OCI-LY7 (cell line): ENCODE data around the gene METAP2. TPM values are rescaled to one million over a fixed set of nuclear protein-coding genes. Genes with fewer than 3 reads are reported as not detected.
"Not testable (repeated sequence)": the region's sequence is repeated elsewhere in the genome, so short reads cannot be mapped to it uniquely, and the experiment has no call there.

Experiments
- BruUV-seq: library from RNA; stranded (reverse); fragments of 400-500 nt; replicated peaks from 2 replicates; lab custom pipeline; 2021; lab: Mats Ljungman, UMichigan
- CTCF ChIA-PET: fragments of 300-600 bp; sonication (Branson Sonifier 250); formaldehyde crosslinking; loops from one replicate; lab custom pipeline; 2022; ENCODE audit warnings: antibody characterized with exemption; ENCODE audit not compliant: unreplicated experiment; lab: Charles Lee
- POLR2A ChIA-PET: fragments of 300-600 bp; sonication (Branson Sonifier 250); formaldehyde crosslinking; loops from one replicate; lab custom pipeline; 2022; ENCODE audit warnings: antibody characterized with exemption; lab: Charles Lee
- DNase-seq: peaks from one replicate; pipeline ENCODE4 v3.0.0-alpha.2; 2015; ENCODE audit warnings: low spot score
- H2AFZ ChIP-seq: fragments of 200-600 bp; sonication (generic), shearing (Covaris generic); 2 replicates; pipeline ENCODE4 v1.6.1; 2014; ENCODE audit warnings: mild to moderate bottlenecking, antibody characterized with exemption, low read length, moderate library complexity
- H3K27ac ChIP-seq: fragments of 200-600 bp; sonication (generic); 2 replicates; pipeline ENCODE4 v1.5.1; 2014; ENCODE audit warnings: mixed run types, low read depth, mild to moderate bottlenecking, moderate library complexity, low read length, inconsistent platforms; ENCODE audit not compliant: poor library complexity, severe bottlenecking
- H3K36me3 ChIP-seq: fragments of 200-600 bp; sonication (generic); 2 replicates; pipeline ENCODE4 v1.6.1; 2014; ENCODE audit warnings: mild to moderate bottlenecking, antibody characterized with exemption, low read length, moderate library complexity, mixed read lengths; ENCODE audit not compliant: insufficient read depth
- H3K4me1 ChIP-seq: fragments of 200-600 bp; sonication (generic); 2 replicates; pipeline ENCODE4 v1.5.1; 2014; ENCODE audit warnings: mild to moderate bottlenecking, low read length; ENCODE audit not compliant: insufficient read depth, poor library complexity, severe bottlenecking
- H3K4me2 ChIP-seq: fragments of 200-600 bp; sonication (generic); 2 replicates; pipeline ENCODE4 v1.6.1; 2014; ENCODE audit warnings: mild to moderate bottlenecking, low read length
- H3K4me3 ChIP-seq: fragments of 200-600 bp; sonication (generic); 2 replicates; pipeline ENCODE4 v1.5.1; 2014; ENCODE audit warnings: mild to moderate bottlenecking, low read depth, low read length; ENCODE audit not compliant: poor library complexity, severe bottlenecking
- H3K79me2 ChIP-seq: fragments of 200-600 bp; sonication (generic); 2 replicates; pipeline ENCODE4 v1.6.1; 2016; ENCODE audit warnings: low read depth, mild to moderate bottlenecking, low read length, moderate library complexity, mixed read lengths; ENCODE audit not compliant: insufficient read depth
- H3K9me2 ChIP-seq: fragments of 200-600 bp; sonication (generic); 2 replicates; pipeline ENCODE4 v1.6.1; 2016; ENCODE audit warnings: mild to moderate bottlenecking, low read length, mixed read lengths; ENCODE audit not compliant: insufficient read depth
- H3K9me3 ChIP-seq: fragments of 200-600 bp; sonication (generic); 2 replicates; pipeline ENCODE4 v1.6.1; 2014; ENCODE audit warnings: mild to moderate bottlenecking, mixed run types, low read length, mixed read lengths
- H4K20me1 ChIP-seq: fragments of 200-600 bp; sonication (generic); 2 replicates; pipeline ENCODE4 v1.6.1; 2014; ENCODE audit warnings: mild to moderate bottlenecking, antibody characterized with exemption, low read length, moderate library complexity, mixed read lengths; ENCODE audit not compliant: insufficient read depth
- CTCF ChIP-seq: fragments of 200-600 bp; sonication (generic); conservative IDR thresholded peaks from 2 replicates; pipeline ENCODE4 v1.5.1; 2014; ENCODE audit warnings: mild to moderate bottlenecking, antibody characterized with exemption, low read length, moderate library complexity, mixed read lengths
- EZH2phosphoT487 ChIP-seq: fragments of 200-600 bp; sonication (generic); IDR thresholded peaks from 2 replicates; pipeline ENCODE4 v1.6.1; 2018; ENCODE audit warnings: low read depth, borderline replicate concordance, mild to moderate bottlenecking, mixed run types, antibody characterized with exemption, low read length, moderate library complexity, mixed read lengths
- intact Hi-C: fragments of 100-400 bp; cut with micrococcal nuclease; formaldehyde crosslinking; loops from one replicate; pipeline ENCODE4 v1.10.0; 2022; ENCODE audit not compliant: unreplicated experiment
- total RNA-seq, 2 experiments: library from RNA; depleted of rRNA in 1 of 2; stranded (reverse); fragments of >200 nt in 1 of 2; shearing (Covaris generic) in 1 of 2; gene quantifications; 2 replicates each; pipeline ENCODE4 v1.2.3, GENCODE V29; 2014 to 2022

METAP2 gene
- total RNA-seq, 2 experiments from 2014 or later = 90.3 to 177 TPM

GRCh38 chr12:95454780-95455215 is 19.2 kb upstream of the METAP2 start:
- CTCF ChIA-PET, H3K4me2 ChIP-seq: not testable (repeated sequence)

GRCh38 chr12:95457605-95458004 is 16.3 kb upstream of the METAP2 start:
- H4K20me1 ChIP-seq, H3K4me3 ChIP-seq, H3K79me2 ChIP-seq, H3K4me2 ChIP-seq, intact Hi-C loops, H2AFZ ChIP-seq, CTCF ChIA-PET, H3K36me3 ChIP-seq, H3K27ac ChIP-seq, BruUV-seq, H3K9me2 ChIP-seq, H3K4me1 ChIP-seq: not testable (repeated sequence)
- POLR2A ChIA-PET = interaction anchor here (1.4 to 7.0 kb wide), 2 partner anchors 14 to 15 kb away, joined by 3 to 35 read pairs; partner anchors contain the start of gene METAP2
- peak; percentile 59 for DNase-seq
- peaks cover 24% of the 10 kb centered on the region for H3K9me3 ChIP-seq

More at GRCh38 chr12:95454780-95455215, 19.2 kb upstream of the METAP2 start:
- H3K4me1 ChIP-seq, H3K4me3 ChIP-seq, H3K9me2 ChIP-seq, BruUV-seq, H3K79me2 ChIP-seq, H3K36me3 ChIP-seq, H3K27ac ChIP-seq, H2AFZ ChIP-seq, DNase-seq, H4K20me1 ChIP-seq, intact Hi-C loops: not testable (repeated sequence)
- H3K9me3 ChIP-seq = peaks cover 24% of the 10 kb centered on the region
- POLR2A ChIA-PET = interaction anchor here (0.7 to 1.1 kb wide), 3 partner anchors 18 to 651 kb away, joined by 3 to 5 read pairs (median 3); no protein-coding TSS in a partner anchor

GRCh38 chr12:95458761-95459160 is 15.2 kb upstream of the METAP2 start:
- H3K36me3 ChIP-seq = no peaks in the 10 kb centered on the region
- CTCF ChIA-PET = no interaction called here

More at GRCh38 chr12:95458761-95459160, 15.2 kb upstream of the METAP2 start:
- POLR2A ChIA-PET = interaction anchor here (7.0 kb wide), 1 partner anchor 13 kb away, joined by 35 read pairs; the partner anchor contains the start of gene METAP2
- no peak for TF ChIP-seq CTCF
- no peak for TF ChIP-seq EZH2phosphoT487
- BruUV-seq = no TSS peak
- intact Hi-C loops = no loop called here
- Histone ChIP-seq H3K27ac (no peak overlapping the region), H3K4me2 (no peak overlapping the region), H2AFZ (no peak overlapping the region), H4K20me1 (no peaks in the 10 kb centered on the region), H3K4me1 (peaks cover 2% of the 10 kb centered on the region), H3K9me2 (no peaks in the 10 kb centered on the region), H3K9me3 (peaks cover 24% of the 10 kb centered on the region), H3K4me3 (no peak overlapping the region), H3K79me2 (no peaks in the 10 kb centered on the region)
- DNase-seq = no peak
